Stimulated activated CD4-positive, alpha-beta T cell treated with anti-CD3 and anti-CD28 coated beads, Interleukin-15, amount 100 ng/mL, for 24 hours (primary cell): ENCODE results near the gene SOS1.

Experiments used
- DNase-seq: peaks from one replicate; pipeline ENCODE4 v3.0.0-alpha.2; 2020

SOS1 gene

GRCh38 chr2:39020383-39020782 lies 100.5 kb downstream of the SOS1 start:
- no peak for DNase-seq

- DNase-seq = no peak
Observed at GRCh38 chr2:39018638-39019037, 102.2 kb downstream of the SOS1 start.

- DNase-seq = no peak
Observed at GRCh38 chr2:39017334-39017733, 103.5 kb downstream of the SOS1 start.

- no peak for DNase-seq
Observed at GRCh38 chr2:39015424-39015823, 105.4 kb downstream of the SOS1 start.

- no peak for DNase-seq
Observed at GRCh38 chr2:39013871-39014270, 107.0 kb downstream of the SOS1 start.

GRCh38 chr2:39008665-39009064 lies 112.2 kb downstream of the SOS1 start:
- DNase-seq = peak; percentile 11

- no peak for DNase-seq
Observed at GRCh38 chr2:39007875-39008504, 112.9 kb downstream of the SOS1 start.

- no peak for DNase-seq
Observed at GRCh38 chr2:39000552-39000951, 120.3 kb downstream of the SOS1 start.

GRCh38 chr2:38997781-38998180 lies 123.1 kb downstream of the SOS1 start:
- DNase-seq = no peak

- no peak for DNase-seq
Observed at GRCh38 chr2:38991899-38992298, 129.0 kb downstream of the SOS1 start.

GRCh38 chr2:38988716-38989115 lies 132.1 kb downstream of the SOS1 start:
- DNase-seq = no peak

- DNase-seq = no peak
Observed at GRCh38 chr2:38982498-38982897, 138.4 kb downstream of the SOS1 start.

GRCh38 chr2:38981670-38982357 lies 139.0 kb downstream of the SOS1 start:
- DNase-seq = no peak

- no peak for DNase-seq
Observed at GRCh38 chr2:38981003-38981669, 139.7 kb downstream of the SOS1 start.

- DNase-seq = no peak
Observed at GRCh38 chr2:38978908-38979307, 141.9 kb downstream of the SOS1 start.

- DNase-seq = no peak
Observed at GRCh38 chr2:38978296-38978903, 142.5 kb downstream of the SOS1 start.

GRCh38 chr2:38977047-38977446 lies 143.8 kb downstream of the SOS1 start:
- DNase-seq = no peak

GRCh38 chr2:38975042-38975441 lies 145.8 kb downstream of the SOS1 start:
- DNase-seq = no peak

GRCh38 chr2:38973266-38973665 lies 147.6 kb downstream of the SOS1 start:
- no peak for DNase-seq

- DNase-seq = no peak
Observed at GRCh38 chr2:38971377-38971776, 149.5 kb downstream of the SOS1 start.

- DNase-seq = no peak
Observed at GRCh38 chr2:38968021-38968420, 152.8 kb downstream of the SOS1 start.

- DNase-seq = no peak
Observed at GRCh38 chr2:38966678-38967077, 154.2 kb downstream of the SOS1 start.

GRCh38 chr2:38966006-38966405 lies 154.8 kb downstream of the SOS1 start:
- no peak for DNase-seq
